ENCODE measurements around the gene TGM2. TPM values are rescaled to one million over a fixed set of nuclear protein-coding genes. Genes with fewer than 3 reads are reported as not detected.

The TGM2 gene
- total RNA-seq, 1 donor from 2014 or later, result 5.5 TPM

DNA sequence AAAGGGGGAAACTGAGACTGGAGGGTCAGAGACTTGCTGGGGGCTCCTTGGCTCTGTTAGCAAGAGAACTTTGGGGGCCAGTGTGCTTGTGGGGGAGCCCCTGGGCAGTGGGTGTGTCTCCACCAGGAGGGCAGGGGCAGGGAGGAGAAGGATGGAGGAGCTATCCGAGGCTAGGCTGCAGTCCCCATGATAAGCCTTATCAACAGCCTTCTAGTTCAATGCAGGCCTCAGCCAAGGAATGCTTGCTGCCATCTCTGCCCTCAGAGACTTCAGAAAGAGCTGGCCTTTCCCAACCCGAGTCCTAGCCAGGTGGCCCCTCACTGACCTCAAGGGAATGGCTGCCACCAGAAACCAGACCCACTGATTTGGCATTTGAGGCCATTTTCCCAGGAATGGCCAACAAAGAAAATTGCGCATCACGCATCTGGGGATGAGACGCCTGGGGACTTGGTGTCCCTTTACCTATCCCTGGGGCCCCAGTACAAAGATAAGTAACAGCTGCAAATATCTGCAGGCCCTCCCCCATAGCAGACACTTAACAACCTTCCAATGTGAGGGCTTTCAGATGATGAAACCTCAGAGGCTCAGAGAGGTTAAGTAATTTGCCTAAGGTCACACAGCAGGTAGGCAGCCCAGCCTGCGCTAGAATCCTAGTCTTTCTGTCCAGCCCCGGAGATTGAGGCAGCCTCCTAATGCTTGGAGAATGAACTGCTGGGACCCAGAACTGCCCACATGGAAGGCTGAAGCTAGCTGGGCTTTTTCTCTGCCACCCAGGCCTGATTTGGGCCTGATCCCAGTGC, 4.9 kb downstream of the TGM2 start:
- no peak for DNase-seq (ENCODE audit: low read depth)
- TF ChIP-seq, protein P1, sequence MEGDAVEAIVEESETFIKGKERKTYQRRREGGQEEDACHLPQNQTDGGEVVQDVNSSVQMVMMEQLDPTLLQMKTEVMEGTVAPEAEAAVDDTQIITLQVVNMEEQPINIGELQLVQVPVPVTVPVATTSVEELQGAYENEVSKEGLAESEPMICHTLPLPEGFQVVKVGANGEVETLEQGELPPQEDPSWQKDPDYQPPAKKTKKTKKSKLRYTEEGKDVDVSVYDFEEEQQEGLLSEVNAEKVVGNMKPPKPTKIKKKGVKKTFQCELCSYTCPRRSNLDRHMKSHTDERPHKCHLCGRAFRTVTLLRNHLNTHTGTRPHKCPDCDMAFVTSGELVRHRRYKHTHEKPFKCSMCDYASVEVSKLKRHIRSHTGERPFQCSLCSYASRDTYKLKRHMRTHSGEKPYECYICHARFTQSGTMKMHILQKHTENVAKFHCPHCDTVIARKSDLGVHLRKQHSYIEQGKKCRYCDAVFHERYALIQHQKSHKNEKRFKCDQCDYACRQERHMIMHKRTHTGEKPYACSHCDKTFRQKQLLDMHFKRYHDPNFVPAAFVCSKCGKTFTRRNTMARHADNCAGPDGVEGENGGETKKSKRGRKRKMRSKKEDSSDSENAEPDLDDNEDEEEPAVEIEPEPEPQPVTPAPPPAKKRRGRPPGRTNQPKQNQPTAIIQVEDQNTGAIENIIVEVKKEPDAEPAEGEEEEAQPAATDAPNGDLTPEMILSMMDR (IDR thresholded peaks at IDR 0.05; ENCODE audit: insufficient read depth, low read length, severe bottlenecking), result no peak
- no peak for FAIRE-seq

DNA sequence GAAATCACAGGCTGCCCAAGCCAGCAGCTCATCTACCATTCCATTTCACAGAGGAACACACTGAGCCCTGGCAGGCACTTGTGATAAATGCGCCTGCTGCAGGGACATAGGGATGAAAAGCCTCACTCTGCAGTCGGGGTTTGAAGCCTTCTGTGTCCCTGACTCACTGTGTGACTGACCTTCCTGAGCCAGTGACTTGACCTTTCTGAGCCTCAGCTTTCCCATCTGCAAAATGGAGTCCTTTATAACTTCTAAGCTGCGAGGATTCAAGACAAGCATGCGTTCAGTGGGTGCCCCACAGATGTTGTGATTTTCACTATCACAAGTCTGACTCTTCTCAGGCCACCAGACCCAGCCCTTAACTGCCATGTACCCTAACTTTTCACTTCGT, 5.5 kb downstream of the TGM2 start:
- no peak for DNase-seq (ENCODE audit: low read depth)
- no peak for FAIRE-seq
- H3K36me3 ChIP-seq (ENCODE audit: control insufficient read depth, insufficient read depth, low read length), result no peaks in the 10 kb centered on the region
- TF ChIP-seq, protein P1 (IDR thresholded peaks at IDR 0.05; ENCODE audit: insufficient read depth, low read length, severe bottlenecking), result no peak
- H3K4me3 ChIP-seq (ENCODE audit: low read depth, low read length), result no peak overlapping the region
- H3K27me3 ChIP-seq (ENCODE audit: control insufficient read depth, insufficient read depth, low read length), result no peaks in the 10 kb centered on the region

More for the DNA sequence above, 4.9 kb downstream of the TGM2 start:
- H3K4me3 ChIP-seq (ENCODE audit: low read depth, low read length), result no peak overlapping the region
- no peaks in the 10 kb centered on the region for H3K36me3 ChIP-seq (ENCODE audit: control insufficient read depth, insufficient read depth, low read length)
- H3K27me3 ChIP-seq (ENCODE audit: control insufficient read depth, insufficient read depth, low read length), result no peaks in the 10 kb centered on the region

DNA sequence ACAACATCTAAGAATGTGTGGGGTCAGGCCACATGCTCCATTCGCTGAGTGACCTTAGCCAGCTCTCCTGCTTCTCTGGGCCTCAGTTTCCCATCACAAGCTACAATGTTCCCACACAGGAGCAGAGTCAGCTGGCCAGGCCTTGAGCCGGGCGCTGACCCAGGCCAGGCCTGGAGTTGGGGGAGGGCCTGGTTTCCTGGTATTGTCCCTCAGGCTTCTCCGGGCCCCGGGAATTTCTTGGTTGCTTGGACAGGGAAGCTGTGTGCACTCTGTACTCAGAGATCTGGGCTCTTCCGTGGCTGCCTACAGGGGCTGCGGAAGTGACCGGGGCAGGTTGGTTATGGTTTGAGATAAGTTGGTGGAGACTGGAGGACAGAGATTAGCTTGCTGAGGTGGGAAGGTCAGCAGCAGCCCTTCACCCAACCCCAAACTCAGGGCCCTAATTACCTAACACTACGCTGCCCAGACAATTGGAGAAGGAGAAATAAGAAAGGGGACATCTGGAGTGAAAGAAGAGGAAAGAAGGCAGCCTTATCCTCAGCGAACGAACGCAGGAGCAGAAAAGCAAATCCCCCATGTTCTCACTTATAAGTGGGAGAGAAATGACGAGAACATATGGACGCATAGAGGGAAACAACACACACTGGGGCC, 6.2 kb downstream of the TGM2 start:
- no peak overlapping the region for H3K4me3 ChIP-seq (ENCODE audit: low read depth, low read length)
- DNase-seq (ENCODE audit: low read depth), result no peak
- FAIRE-seq, result no peak
- no peaks in the 10 kb centered on the region for H3K36me3 ChIP-seq (ENCODE audit: control insufficient read depth, insufficient read depth, low read length)
- H3K27me3 ChIP-seq (ENCODE audit: control insufficient read depth, insufficient read depth, low read length), result no peaks in the 10 kb centered on the region
- TF ChIP-seq, protein P1 (IDR thresholded peaks at IDR 0.05; ENCODE audit: insufficient read depth, low read length, severe bottlenecking), result no peak

DNA sequence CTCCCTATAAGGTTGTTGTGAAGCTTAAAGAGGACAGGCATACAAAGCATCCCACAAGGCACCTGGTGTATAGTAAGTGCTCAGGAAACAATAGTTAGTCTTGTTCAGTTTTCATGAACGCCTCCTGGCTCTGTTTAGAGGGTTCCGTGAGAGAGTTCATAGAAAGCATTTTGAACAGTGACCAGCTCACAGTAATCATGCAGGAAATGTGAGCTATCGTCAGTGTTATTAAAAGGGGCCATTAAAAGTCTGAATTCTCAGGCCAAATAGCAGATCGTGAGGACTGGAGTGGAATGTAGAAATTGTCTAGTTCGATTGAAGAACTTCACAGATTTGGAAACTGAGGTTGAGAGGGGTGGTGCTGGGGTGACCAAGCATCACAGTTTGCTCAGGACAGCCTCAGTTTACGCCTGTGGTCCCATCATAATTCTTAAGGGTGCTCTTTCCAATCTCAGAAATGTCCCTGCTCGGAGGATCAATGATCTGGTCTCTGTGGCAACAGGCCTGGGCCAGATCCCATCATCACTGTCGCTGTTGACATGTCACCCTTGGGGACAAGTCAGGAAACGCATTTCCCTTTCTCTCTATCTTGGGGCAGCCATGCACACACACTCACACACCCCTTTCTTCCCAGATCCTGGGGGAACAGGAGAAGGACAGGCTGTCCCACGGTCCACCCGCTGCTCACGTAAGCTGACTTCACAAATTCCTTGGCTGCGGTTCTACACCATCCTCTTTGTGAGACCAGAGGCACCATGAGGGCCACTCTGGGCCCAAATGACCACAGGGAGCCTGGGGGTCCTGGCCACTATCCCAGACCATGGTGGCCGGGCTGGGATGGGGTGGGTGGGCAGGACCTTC, 7.2 kb downstream of the TGM2 start:
- TF ChIP-seq, protein P1 (IDR thresholded peaks at IDR 0.05; ENCODE audit: insufficient read depth, low read length, severe bottlenecking), result no peak
- no peaks in the 10 kb centered on the region for H3K36me3 ChIP-seq (ENCODE audit: control insufficient read depth, insufficient read depth, low read length)
- no peaks in the 10 kb centered on the region for H3K27me3 ChIP-seq (ENCODE audit: control insufficient read depth, insufficient read depth, low read length)
- no peak overlapping the region for H3K4me3 ChIP-seq (ENCODE audit: low read depth, low read length)
- DNase-seq (ENCODE audit: low read depth) (no peak), FAIRE-seq (no peak)

DNA sequence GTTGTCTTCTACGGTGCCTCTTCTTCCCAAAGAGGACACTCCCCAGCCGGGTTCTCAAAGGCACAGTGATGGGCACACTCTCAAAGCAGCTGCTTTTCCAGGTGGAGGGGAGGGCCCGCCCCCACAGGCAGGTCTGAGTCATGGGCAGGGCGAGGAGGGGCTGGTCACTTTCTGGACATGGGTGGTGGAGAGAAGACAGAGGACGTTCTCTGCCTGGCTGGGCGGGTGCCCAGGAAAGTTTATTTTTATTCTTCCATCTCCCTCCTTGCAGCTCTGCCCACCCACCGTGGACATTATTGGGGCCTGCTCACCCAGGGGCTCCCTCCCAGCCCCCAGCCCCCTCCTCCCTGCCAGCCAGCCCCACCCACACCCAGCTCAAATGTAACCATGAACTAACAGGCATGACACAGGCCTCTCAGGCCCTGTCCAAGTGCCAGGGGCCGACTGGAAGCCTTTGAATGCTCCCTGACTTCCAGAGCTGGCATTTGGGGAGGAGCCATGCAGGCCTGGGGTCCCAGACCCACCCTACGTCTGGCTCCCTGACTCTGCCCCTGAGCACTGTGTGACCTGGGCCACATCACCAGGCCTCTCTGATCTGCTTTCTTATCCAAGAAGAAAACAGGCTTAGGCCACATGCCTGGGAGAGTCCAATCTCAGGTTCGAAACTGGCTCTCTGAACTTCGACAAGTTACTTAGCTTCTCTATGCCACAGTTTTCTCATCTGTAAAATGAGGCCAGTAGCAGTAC, 8.0 kb downstream of the TGM2 start:
- TF ChIP-seq, protein P1 (IDR thresholded peaks at IDR 0.05; ENCODE audit: insufficient read depth, low read length, severe bottlenecking), result no peak
- no peaks in the 10 kb centered on the region for H3K27me3 ChIP-seq (ENCODE audit: control insufficient read depth, insufficient read depth, low read length)
- FAIRE-seq (no peak), DNase-seq (ENCODE audit: low read depth) (no peak)
- H3K36me3 ChIP-seq (ENCODE audit: control insufficient read depth, insufficient read depth, low read length), result no peaks in the 10 kb centered on the region
- no peak overlapping the region for H3K4me3 ChIP-seq (ENCODE audit: low read depth, low read length)

Measured in bronchial epithelial cell (primary cell).